Fibroblast of lung (primary cell): ENCODE measurements around the gene TTLL3. TPM values are rescaled to one million over a fixed set of nuclear protein-coding genes. Genes with fewer than 3 reads are reported as not detected.

Experiments used
- DNase-seq, 2 donors: peaks; one replicate each; pipeline versions ENCODE4 v3.0.0 to v3.0.0-alpha.2; 2010; ENCODE audit warnings: low read depth in 2 of 2
- H2AFZ ChIP-seq: 2 replicates; pipeline ENCODE4 v1.5.1; 2012; ENCODE audit warnings: low read length, control low read depth, inconsistent platforms
- H3K27ac ChIP-seq: 2 replicates; pipeline ENCODE4 v1.5.1; 2011; ENCODE audit warnings: low read length, control low read depth; ENCODE audit not compliant: insufficient read depth
- H3K27me3 ChIP-seq: 2 replicates; pipeline ENCODE4 v1.5.1; 2011; ENCODE audit warnings: mild to moderate bottlenecking, low read length; ENCODE audit not compliant: control insufficient read depth, insufficient read depth
- H3K36me3 ChIP-seq: 2 replicates; pipeline ENCODE4 v1.5.1; 2011; ENCODE audit warnings: low read length; ENCODE audit not compliant: control insufficient read depth, insufficient read depth
- H3K4me1 ChIP-seq: 2 replicates; pipeline ENCODE4 v1.5.1; 2011; ENCODE audit warnings: low read length; ENCODE audit not compliant: control insufficient read depth, insufficient read depth; ENCODE audit errors: extremely low read depth
- H3K4me2 ChIP-seq: 2 replicates; pipeline ENCODE4 v1.5.1; 2011; ENCODE audit warnings: low read length, control low read depth; ENCODE audit not compliant: insufficient read depth; ENCODE audit errors: extremely low read depth
- H3K4me3 ChIP-seq, 4 experiments: fragments of 200-600 bp in 1 of 4; sonication (generic) in 1 of 4; replicated peaks in 1 of 4; 2 replicates each; pipeline ENCODE4 v1.5.1; 2011 to 2016; ENCODE audit warnings: low read length in 4 of 4, low read depth in 3 of 4, mild to moderate bottlenecking in 3 of 4, control low read depth in 2 of 4, inconsistent platforms in 1 of 4, mixed read lengths in 1 of 4; ENCODE audit not compliant: insufficient read depth in 1 of 4; ENCODE audit errors: control extremely low read depth in 1 of 4
- H3K79me2 ChIP-seq: 2 replicates; pipeline ENCODE4 v1.5.1; 2012; ENCODE audit warnings: mild to moderate bottlenecking, low read length, inconsistent platforms; ENCODE audit not compliant: control insufficient read depth, insufficient read depth
- H3K9ac ChIP-seq: 2 replicates; pipeline ENCODE4 v1.5.1; 2011; ENCODE audit warnings: mild to moderate bottlenecking, low read length, control low read depth; ENCODE audit not compliant: insufficient read depth
- H3K9me3 ChIP-seq: 2 replicates; pipeline ENCODE4 v1.5.1; 2012; ENCODE audit warnings: low read depth, low read length; ENCODE audit not compliant: control insufficient read depth, insufficient read depth
- H4K20me1 ChIP-seq: 2 replicates; pipeline ENCODE4 v1.5.1; 2011; ENCODE audit warnings: low read length; ENCODE audit not compliant: control insufficient read depth, insufficient read depth; ENCODE audit errors: extremely low read depth
- EZH2 ChIP-seq: IDR thresholded peaks from 2 replicates; pipeline ENCODE4 v1.5.1; 2012; ENCODE audit warnings: low read length, control low read depth, mild to moderate bottlenecking; ENCODE audit errors: missing control alignments
- polyA plus RNA-seq, 2 donors: library from polyadenylated mRNA; depleted of rRNA in 1 of 2; stranded (reverse) in 1 of 2; unstranded in 1 of 2; fragments of >200 nt; gene quantifications; 2 replicates each; pipeline ENCODE4 v1.2.1, GENCODE V29; 2011 to 2012; ENCODE audit warnings: missing spikeins in 1 of 2
- total RNA-seq: library from RNA; depleted of rRNA; stranded (reverse); fragments of >200 nt; gene quantifications from 2 replicates; pipeline ENCODE4 v1.2.1, GENCODE V29; 2014
- TF ChIP-seq, protein P1 (sequence below), 2 donors: IDR thresholded peaks in 1 of 2; conservative IDR thresholded peaks in 1 of 2; 1 replicate in 1 of 2; 2 replicates in 1 of 2; pipeline ENCODE4 v1.5.1; 2011 to 2012; ENCODE audit warnings: low read length in 2 of 2, control low read depth in 1 of 2, inconsistent platforms in 1 of 2, low read depth in 1 of 2, mild to moderate bottlenecking in 1 of 2

Gene TTLL3
- total and polyA plus RNA-seq, 2 donors (not counting 1 experiment from before 2014, with no cell fraction given), result 14.9 to 16.1 TPM

DNA sequence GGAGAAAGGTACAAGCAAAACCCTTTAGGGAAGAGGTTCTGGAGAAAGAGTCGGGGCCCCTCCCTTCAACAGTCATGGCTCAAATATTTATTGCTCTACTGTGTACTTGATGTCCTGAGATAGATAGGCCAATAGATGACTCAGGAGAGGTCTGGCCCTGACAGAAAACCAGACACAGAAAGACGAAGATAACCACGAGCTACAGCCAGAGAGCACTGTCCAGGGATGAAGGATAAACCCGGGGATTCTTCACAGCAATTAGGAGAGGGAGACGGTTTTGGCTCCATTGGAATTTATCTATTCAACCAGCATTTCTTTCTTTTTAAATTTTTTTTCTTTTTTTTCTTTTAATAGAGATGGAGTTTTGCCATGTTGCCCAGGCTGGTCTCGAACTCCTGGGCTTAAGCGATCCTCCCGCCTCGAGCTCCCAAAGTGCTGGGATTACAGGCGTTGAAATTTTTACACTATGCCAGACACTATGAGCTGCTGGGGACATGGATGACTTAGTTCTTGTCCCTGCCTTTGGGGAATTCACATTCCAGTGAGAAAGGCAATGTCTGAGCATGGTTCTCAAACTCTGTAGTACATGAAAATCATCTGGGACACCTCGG is 74.6 kb downstream of the TTLL3 start:
- H3K9me3 ChIP-seq, result no peaks in the 10 kb centered on the region
- TF ChIP-seq, protein P1, sequence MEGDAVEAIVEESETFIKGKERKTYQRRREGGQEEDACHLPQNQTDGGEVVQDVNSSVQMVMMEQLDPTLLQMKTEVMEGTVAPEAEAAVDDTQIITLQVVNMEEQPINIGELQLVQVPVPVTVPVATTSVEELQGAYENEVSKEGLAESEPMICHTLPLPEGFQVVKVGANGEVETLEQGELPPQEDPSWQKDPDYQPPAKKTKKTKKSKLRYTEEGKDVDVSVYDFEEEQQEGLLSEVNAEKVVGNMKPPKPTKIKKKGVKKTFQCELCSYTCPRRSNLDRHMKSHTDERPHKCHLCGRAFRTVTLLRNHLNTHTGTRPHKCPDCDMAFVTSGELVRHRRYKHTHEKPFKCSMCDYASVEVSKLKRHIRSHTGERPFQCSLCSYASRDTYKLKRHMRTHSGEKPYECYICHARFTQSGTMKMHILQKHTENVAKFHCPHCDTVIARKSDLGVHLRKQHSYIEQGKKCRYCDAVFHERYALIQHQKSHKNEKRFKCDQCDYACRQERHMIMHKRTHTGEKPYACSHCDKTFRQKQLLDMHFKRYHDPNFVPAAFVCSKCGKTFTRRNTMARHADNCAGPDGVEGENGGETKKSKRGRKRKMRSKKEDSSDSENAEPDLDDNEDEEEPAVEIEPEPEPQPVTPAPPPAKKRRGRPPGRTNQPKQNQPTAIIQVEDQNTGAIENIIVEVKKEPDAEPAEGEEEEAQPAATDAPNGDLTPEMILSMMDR (conservative IDR thresholded peaks at IDR 0.05 in 1 of 2, IDR thresholded peaks at IDR 0.05 in 1 of 2; ENCODE audit: low read depth in 1 of 2, low read length in 2 of 2), result no peak
- TF ChIP-seq EZH2, result no peak
- no peak overlapping the region for H3K9ac ChIP-seq
- H3K4me1 ChIP-seq, result peaks cover 5% of the 10 kb centered on the region
- peak overlapping the region; percentile 41 for H3K4me2 ChIP-seq
- DNase-seq, result peak; percentile 77 to 88
- no peaks in the 10 kb centered on the region for H3K27me3 ChIP-seq
- no peak overlapping the region for H3K4me3 ChIP-seq
- H2AFZ ChIP-seq, result no peak overlapping the region
- H3K27ac ChIP-seq, result peak overlapping the region; percentile 43
- no peaks in the 10 kb centered on the region for H3K36me3 ChIP-seq
- H3K79me2 ChIP-seq, result no peaks in the 10 kb centered on the region
- no peaks in the 10 kb centered on the region for H4K20me1 ChIP-seq

Other genes starting within 250 kb of the TTLL3 start
- 27.0 and 35.2 TPM in 2 replicates for gene MTMR14, start 160.8 kb upstream of the TTLL3 start, total RNA-seq
- 28.5 and 36.9 TPM in 2 replicates for gene MTMR14, start 160.8 kb upstream of the TTLL3 start, polyA plus RNA-seq
- gene CPNE9, start 106.4 kb upstream of the TTLL3 start, total RNA-seq, result under 0.01 TPM in 1 of 2 replicates, not detected in the other
- gene CPNE9, start 106.4 kb upstream of the TTLL3 start, polyA plus RNA-seq, result not detected in 2 replicates
- 12.2 and 12.3 TPM in 2 replicates for gene BRPF1, start 78.5 kb upstream of the TTLL3 start, total RNA-seq
- gene BRPF1, start 78.5 kb upstream of the TTLL3 start, polyA plus RNA-seq, result 4.1 and 7.1 TPM in 2 replicates
- gene OGG1, start 60.3 kb upstream of the TTLL3 start, total RNA-seq, result 23.6 and 24.4 TPM in 2 replicates
- gene OGG1, start 60.3 kb upstream of the TTLL3 start, polyA plus RNA-seq, result 20.1 and 22.2 TPM in 2 replicates
- gene CAMK1, start 40.3 kb upstream of the TTLL3 start, total RNA-seq, result 55.2 and 64.2 TPM in 2 replicates
- gene CAMK1, start 40.3 kb upstream of the TTLL3 start, polyA plus RNA-seq, result 27.7 and 37.0 TPM in 2 replicates
- gene TADA3, start 17.8 kb upstream of the TTLL3 start, total RNA-seq, result 69.3 and 87.9 TPM in 2 replicates
- 51.2 and 64.5 TPM in 2 replicates for gene TADA3, start 17.8 kb upstream of the TTLL3 start, polyA plus RNA-seq
- gene ARPC4, start 17.2 kb upstream of the TTLL3 start, total RNA-seq, result 167 and 174 TPM in 2 replicates
- 307 and 350 TPM in 2 replicates for gene ARPC4, start 17.2 kb upstream of the TTLL3 start, polyA plus RNA-seq
- 16.2 and 22.1 TPM in 2 replicates for gene RPUSD3, start 33.7 kb downstream of the TTLL3 start, total RNA-seq
- 17.3 and 29.9 TPM in 2 replicates for gene RPUSD3, start 33.7 kb downstream of the TTLL3 start, polyA plus RNA-seq
- gene CIDEC, start 70.0 kb downstream of the TTLL3 start, total RNA-seq, result 0.17 TPM in 1 of 2 replicates, not detected in the other
- 0.08 TPM in 1 of 2 replicates, not detected in the other for gene CIDEC, start 70.0 kb downstream of the TTLL3 start, polyA plus RNA-seq
- 30.6 and 33.9 TPM in 2 replicates for gene JAGN1, start 80.3 kb downstream of the TTLL3 start, total RNA-seq
- gene JAGN1, start 80.3 kb downstream of the TTLL3 start, polyA plus RNA-seq, result 36.6 and 44.9 TPM in 2 replicates
- 0.26 and 0.99 TPM in 2 replicates for gene IL17RE, start 92.6 kb downstream of the TTLL3 start, total RNA-seq
- gene IL17RE, start 92.6 kb downstream of the TTLL3 start, polyA plus RNA-seq, result 1.9 and 2.6 TPM in 2 replicates
- gene IL17RC, start 106.8 kb downstream of the TTLL3 start, total RNA-seq, result 17.5 and 21.3 TPM in 2 replicates
- gene IL17RC, start 106.8 kb downstream of the TTLL3 start, polyA plus RNA-seq, result 14.5 and 17.1 TPM in 2 replicates
- 15.7 and 50.2 TPM in 2 replicates for gene CRELD1, start 123.6 kb downstream of the TTLL3 start, total RNA-seq
- 23.8 and 24.2 TPM in 2 replicates for gene CRELD1, start 123.6 kb downstream of the TTLL3 start, polyA plus RNA-seq
- 1.5 and 3.8 TPM in 2 replicates for gene PRRT3, start 142.1 kb downstream of the TTLL3 start, total RNA-seq
- 3.1 and 4.5 TPM in 2 replicates for gene PRRT3, start 142.1 kb downstream of the TTLL3 start, polyA plus RNA-seq
- gene EMC3, start 176.6 kb downstream of the TTLL3 start, total RNA-seq, result 63.6 and 63.9 TPM in 2 replicates
- gene EMC3, start 176.6 kb downstream of the TTLL3 start, polyA plus RNA-seq, result 139 and 149 TPM in 2 replicates
- 2.1 and 7.1 TPM in 2 replicates for gene FANCD2, start 216.2 kb downstream of the TTLL3 start, total RNA-seq
- 9.7 and 25.5 TPM in 2 replicates for gene FANCD2, start 216.2 kb downstream of the TTLL3 start, polyA plus RNA-seq